ENCODE data around the gene NKD2.

The NKD2 gene

GRCh38 chr5:979100-979817, 29.3 kb upstream of the NKD2 start:
- no peak for DNase-seq (ENCODE audit: low spot score)

GRCh38 chr5:980001-980588, 28.5 kb upstream of the NKD2 start:
- DNase-seq (ENCODE audit: low spot score) = no peak

GRCh38 chr5:980966-981365, 27.6 kb upstream of the NKD2 start:
- DNase-seq (ENCODE audit: low spot score) = no peak

GRCh38 chr5:981456-981855, 27.1 kb upstream of the NKD2 start:
- no peak for DNase-seq (ENCODE audit: low spot score)

GRCh38 chr5:982377-983237, 26.0 kb upstream of the NKD2 start:
- peak; percentile 76 for DNase-seq (ENCODE audit: low spot score)

- no peak for DNase-seq (ENCODE audit: low spot score)
These were observed 25.4 kb upstream of the NKD2 start for GRCh38 chr5:983238-983524.

GRCh38 chr5:983568-983967, 25.0 kb upstream of the NKD2 start:
- DNase-seq (ENCODE audit: low spot score) = no peak

GRCh38 chr5:984774-985173, 23.8 kb upstream of the NKD2 start:
- no peak for DNase-seq (ENCODE audit: low spot score)

GRCh38 chr5:987761-988160, 20.8 kb upstream of the NKD2 start:
- no peak for DNase-seq (ENCODE audit: low spot score)

- no peak for DNase-seq (ENCODE audit: low spot score)
These were observed 20.3 kb upstream of the NKD2 start for GRCh38 chr5:988322-988721.

GRCh38 chr5:989961-990530, 18.6 kb upstream of the NKD2 start:
- DNase-seq (ENCODE audit: low spot score) = no peak

- DNase-seq (ENCODE audit: low spot score) = no peak
These were observed 16.9 kb upstream of the NKD2 start for GRCh38 chr5:991472-992267.

- no peak for DNase-seq (ENCODE audit: low spot score)
These were observed 14.4 kb upstream of the NKD2 start for GRCh38 chr5:994272-994607.

- DNase-seq (ENCODE audit: low spot score) = no peak
These were observed 13.8 kb upstream of the NKD2 start for GRCh38 chr5:994821-995220.

GRCh38 chr5:995318-995717, 13.3 kb upstream of the NKD2 start:
- no peak for DNase-seq (ENCODE audit: low spot score)

GRCh38 chr5:997001-997474, 11.6 kb upstream of the NKD2 start:
- DNase-seq (ENCODE audit: low spot score) = peak; percentile 56

GRCh38 chr5:997711-998110, 10.9 kb upstream of the NKD2 start:
- no peak for DNase-seq (ENCODE audit: low spot score)

- no peak for DNase-seq (ENCODE audit: low spot score)
These were observed 10.2 kb upstream of the NKD2 start for GRCh38 chr5:998246-999031.

GRCh38 chr5:999032-999501, 9.5 kb upstream of the NKD2 start:
- no peak for DNase-seq (ENCODE audit: low spot score)

GRCh38 chr5:999724-1000123, 8.9 kb upstream of the NKD2 start:
- no peak for DNase-seq (ENCODE audit: low spot score)

- no peak for DNase-seq (ENCODE audit: low spot score)
These were observed 8.3 kb upstream of the NKD2 start for GRCh38 chr5:1000329-1000728.
